Brain microvascular endothelial cell (primary cell): Measurements from ENCODE around the gene YAF2.

ENCODE experiments used
- DNase-seq: peaks from one replicate; pipeline ENCODE4 v3.0.0-alpha.2; 2020
- H3K27ac ChIP-seq: fragments of 250-450 bp; sonication (Bioruptor Pico); 2 replicates; pipeline ENCODE4 v1.5.1; 2020; ENCODE audit warnings: mild to moderate bottlenecking, moderate library complexity
- H3K27me3 ChIP-seq: fragments of 250-450 bp; sonication (Bioruptor Pico); replicated peaks from 2 replicates; pipeline ENCODE4 v1.5.1; 2020; ENCODE audit warnings: mild to moderate bottlenecking
- H3K36me3 ChIP-seq: fragments of 250-450 bp; sonication (Bioruptor Pico); replicated peaks from 2 replicates; pipeline ENCODE4 v1.5.1; 2020; ENCODE audit warnings: mild to moderate bottlenecking
- H3K4me3 ChIP-seq: 2 replicates; pipeline ENCODE4 v1.5.1; 2011; ENCODE audit warnings: low read depth, mild to moderate bottlenecking, control low read depth, low read length, moderate library complexity
- CTCF ChIP-seq: IDR thresholded peaks from 2 replicates; pipeline ENCODE4 v1.5.1; 2011; ENCODE audit warnings: low read depth, mild to moderate bottlenecking, moderate library complexity, low read length, control low read depth, inconsistent platforms; ENCODE audit errors: missing control alignments
- in situ Hi-C: cut with HindIII; loops from 2 replicates; pipeline ENCODE4 v1.10.0; 2017; ENCODE audit warnings: low sequenced_read_pairs, low pct_ligation_motif_present

The YAF2 gene

GRCh38 chr12:42187799-42188198 is 50.2 kb downstream of the YAF2 start:
- TF ChIP-seq CTCF, result no peak
- H3K27me3 ChIP-seq, result no peaks in the 10 kb centered on the region
- no peak overlapping the region for H3K4me3 ChIP-seq
- no peak overlapping the region for H3K27ac ChIP-seq
- in situ Hi-C loops, result no loop called here
- no peaks in the 10 kb centered on the region for H3K36me3 ChIP-seq
- no peak for DNase-seq

- Histone ChIP-seq H3K27ac (no peak overlapping the region), H3K27me3 (no peaks in the 10 kb centered on the region), H3K36me3 (no peaks in the 10 kb centered on the region), H3K4me3 (no peak overlapping the region)
- no peak for DNase-seq
- no peak for TF ChIP-seq CTCF
- in situ Hi-C loops, result no loop called here
Observed at GRCh38 chr12:42186793-42187192, 51.3 kb downstream of the YAF2 start.

GRCh38 chr12:42182394-42182793 is 55.7 kb downstream of the YAF2 start:
- no peak for DNase-seq
- TF ChIP-seq CTCF, result no peak
- Histone ChIP-seq H3K36me3 (no peaks in the 10 kb centered on the region), H3K4me3 (no peak overlapping the region), H3K27me3 (no peaks in the 10 kb centered on the region), H3K27ac (no peak overlapping the region)
- in situ Hi-C loops, result no loop called here

- Histone ChIP-seq H3K4me3 (no peak overlapping the region), H3K27me3 (no peaks in the 10 kb centered on the region), H3K27ac (no peak overlapping the region), H3K36me3 (no peaks in the 10 kb centered on the region)
- DNase-seq, result no peak
- no peak for TF ChIP-seq CTCF
- in situ Hi-C loops, result no loop called here
Observed at GRCh38 chr12:42180990-42181596, 57.0 kb downstream of the YAF2 start.

- Histone ChIP-seq H3K27me3 (no peaks in the 10 kb centered on the region), H3K27ac (no peak overlapping the region), H3K36me3 (peaks cover 2% of the 10 kb centered on the region), H3K4me3 (no peak overlapping the region)
- in situ Hi-C loops, result no loop called here
- no peak for TF ChIP-seq CTCF
- DNase-seq, result no peak
Observed at GRCh38 chr12:42178101-42178500, 59.9 kb downstream of the YAF2 start.

- in situ Hi-C loops, result no loop called here
- TF ChIP-seq CTCF, result no peak
Observed at GRCh38 chr12:42174978-42175377, 63.1 kb downstream of the YAF2 start.

More at GRCh38 chr12:42174978-42175377, 63.1 kb downstream of the YAF2 start:
- no peak for DNase-seq
- peaks cover 2% of the 10 kb centered on the region for H3K36me3 ChIP-seq
- H3K4me3 ChIP-seq, result no peak overlapping the region
- no peaks in the 10 kb centered on the region for H3K27me3 ChIP-seq
- H3K27ac ChIP-seq, result no peak overlapping the region
